Midbrain (tissue), 1 donor: ENCODE measurements around the gene AASDH.

ENCODE experiments used
- DNase-seq: peaks from one replicate; lab custom pipeline; 2025; lab: John Stamatoyannopoulos, UW

The AASDH gene

GRCh38 chr4:56316011-56316650 is 71.2 kb downstream of the AASDH start:
- DNase-seq: no peak

GRCh38 chr4:56315543-56315942 is 71.7 kb downstream of the AASDH start:
- no peak for DNase-seq

GRCh38 chr4:56315041-56315440 is 72.2 kb downstream of the AASDH start:
- DNase-seq: no peak

GRCh38 chr4:56314207-56314915 is 72.9 kb downstream of the AASDH start:
- DNase-seq: no peak

GRCh38 chr4:56313132-56313531 is 74.2 kb downstream of the AASDH start:
- no peak for DNase-seq

- DNase-seq: no peak
Measured at GRCh38 chr4:56311299-56311975, 75.9 kb downstream of the AASDH start.

- peak; percentile 43 for DNase-seq
Measured at GRCh38 chr4:56310401-56311125, 76.7 kb downstream of the AASDH start.

GRCh38 chr4:56308384-56308783 is 78.9 kb downstream of the AASDH start:
- no peak for DNase-seq

GRCh38 chr4:56307423-56307822 is 79.9 kb downstream of the AASDH start:
- DNase-seq: no peak

- no peak for DNase-seq
Measured at GRCh38 chr4:56305390-56305789, 81.9 kb downstream of the AASDH start.

- DNase-seq: no peak
Measured at GRCh38 chr4:56303921-56304320, 83.4 kb downstream of the AASDH start.

- no peak for DNase-seq
Measured at GRCh38 chr4:56302760-56303159, 84.5 kb downstream of the AASDH start.

GRCh38 chr4:56301997-56302496 is 85.2 kb downstream of the AASDH start:
- DNase-seq: no peak

GRCh38 chr4:56301181-56301996 is 85.9 kb downstream of the AASDH start:
- peak; percentile 83 for DNase-seq

GRCh38 chr4:56298236-56298635 is 89.1 kb downstream of the AASDH start:
- no peak for DNase-seq

GRCh38 chr4:56297776-56298175 is 89.5 kb downstream of the AASDH start:
- DNase-seq: no peak

GRCh38 chr4:56296526-56296925 is 90.8 kb downstream of the AASDH start:
- DNase-seq: no peak

- DNase-seq: no peak
Measured at GRCh38 chr4:56293121-56293520, 94.2 kb downstream of the AASDH start.

GRCh38 chr4:56289934-56290333 is 97.4 kb downstream of the AASDH start:
- no peak for DNase-seq

GRCh38 chr4:56288663-56289062 is 98.6 kb downstream of the AASDH start:
- no peak for DNase-seq
